GM10847 (cell line): ENCODE measurements around the gene SELENON.
A peak's percentile ranks its signal among the peaks of the same experiment; 100 is the strongest.

ENCODE experiments used
- POLR2A ChIP-seq: IDR thresholded peaks from 2 replicates; pipeline ENCODE4 v1.6.1; 2011; ENCODE audit not compliant: insufficient read length; ENCODE audit errors: extremely low read depth

The SELENON gene

DNA sequence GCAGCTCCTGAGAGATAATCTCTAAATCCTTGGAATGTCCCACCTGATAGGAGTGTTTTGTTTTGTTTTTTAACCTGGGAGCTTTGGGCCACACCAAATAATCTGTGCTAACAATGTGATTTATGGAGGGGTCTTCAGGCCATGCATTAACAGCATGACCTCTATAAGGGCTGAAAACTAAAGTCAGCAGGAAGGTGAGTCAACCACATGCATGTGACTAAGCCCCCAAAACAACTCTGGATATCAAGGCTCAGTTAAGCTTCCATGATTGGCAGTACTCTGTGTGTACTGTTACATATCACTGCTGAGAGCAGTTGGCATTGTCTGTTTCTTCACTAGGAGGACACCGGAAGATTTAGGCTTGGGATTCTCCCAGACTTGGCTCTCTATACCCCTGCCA, 48.5 kb downstream of the SELENON start:
- TF ChIP-seq POLR2A, result no peak

DNA sequence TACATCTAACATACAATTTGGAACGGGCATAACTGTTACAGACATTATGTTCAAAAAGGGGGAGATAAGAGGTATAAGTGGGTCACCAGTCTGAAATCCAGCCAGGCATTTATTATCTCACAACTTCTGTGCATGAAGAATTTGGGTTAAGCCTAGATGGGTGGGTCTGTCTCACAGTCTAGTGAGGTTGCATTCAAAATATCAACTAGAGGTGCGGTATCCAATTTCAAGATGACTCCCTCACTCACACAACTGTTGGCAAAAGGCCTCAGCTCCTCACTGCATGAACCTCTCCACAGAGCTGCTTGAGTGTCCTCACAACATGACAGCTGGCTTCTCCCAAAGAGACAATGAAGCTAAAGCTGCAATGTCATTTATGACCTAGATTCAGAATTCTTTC, 54.6 kb downstream of the SELENON start:
- TF ChIP-seq POLR2A, result no peak

DNA sequence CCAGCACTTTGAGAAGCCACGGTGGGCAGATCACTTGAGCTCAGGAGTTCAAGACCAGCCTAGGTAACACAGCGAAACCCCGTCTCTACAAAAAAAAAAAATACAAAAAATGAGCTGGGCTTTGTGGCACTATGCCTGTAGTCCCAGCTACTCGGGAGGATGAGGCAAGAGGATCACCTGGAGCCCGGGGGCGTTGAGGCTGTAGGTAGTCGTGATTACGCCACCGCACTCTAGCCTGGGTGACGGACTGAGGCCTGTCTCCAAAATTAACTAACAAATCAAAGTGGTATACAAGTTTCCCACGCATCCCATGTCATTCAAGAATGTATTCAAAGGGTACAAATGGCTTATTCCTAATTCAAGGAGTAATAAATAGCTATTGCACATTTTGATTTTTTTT, 56.9 kb downstream of the SELENON start:
- no peak for TF ChIP-seq POLR2A

DNA sequence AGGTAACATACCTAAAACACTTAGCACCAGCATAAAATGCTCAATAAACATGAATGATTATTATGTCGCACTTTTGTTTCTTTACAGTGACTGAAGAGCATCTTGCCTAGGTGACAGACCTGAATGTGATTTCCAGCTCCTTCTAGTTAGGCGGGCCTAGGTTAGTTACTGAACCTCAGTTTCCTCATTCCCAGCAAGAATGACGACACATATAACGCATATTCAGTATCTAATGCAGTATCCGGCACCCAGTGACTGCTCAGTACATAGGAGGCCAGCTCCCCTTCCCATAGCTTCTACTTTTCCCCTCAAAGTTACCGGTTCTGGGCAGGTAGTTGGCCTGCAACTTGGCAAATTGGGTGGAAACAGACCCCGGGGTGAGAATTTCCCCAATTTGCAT, 58.5 kb downstream of the SELENON start:
- TF ChIP-seq POLR2A, result no peak

DNA sequence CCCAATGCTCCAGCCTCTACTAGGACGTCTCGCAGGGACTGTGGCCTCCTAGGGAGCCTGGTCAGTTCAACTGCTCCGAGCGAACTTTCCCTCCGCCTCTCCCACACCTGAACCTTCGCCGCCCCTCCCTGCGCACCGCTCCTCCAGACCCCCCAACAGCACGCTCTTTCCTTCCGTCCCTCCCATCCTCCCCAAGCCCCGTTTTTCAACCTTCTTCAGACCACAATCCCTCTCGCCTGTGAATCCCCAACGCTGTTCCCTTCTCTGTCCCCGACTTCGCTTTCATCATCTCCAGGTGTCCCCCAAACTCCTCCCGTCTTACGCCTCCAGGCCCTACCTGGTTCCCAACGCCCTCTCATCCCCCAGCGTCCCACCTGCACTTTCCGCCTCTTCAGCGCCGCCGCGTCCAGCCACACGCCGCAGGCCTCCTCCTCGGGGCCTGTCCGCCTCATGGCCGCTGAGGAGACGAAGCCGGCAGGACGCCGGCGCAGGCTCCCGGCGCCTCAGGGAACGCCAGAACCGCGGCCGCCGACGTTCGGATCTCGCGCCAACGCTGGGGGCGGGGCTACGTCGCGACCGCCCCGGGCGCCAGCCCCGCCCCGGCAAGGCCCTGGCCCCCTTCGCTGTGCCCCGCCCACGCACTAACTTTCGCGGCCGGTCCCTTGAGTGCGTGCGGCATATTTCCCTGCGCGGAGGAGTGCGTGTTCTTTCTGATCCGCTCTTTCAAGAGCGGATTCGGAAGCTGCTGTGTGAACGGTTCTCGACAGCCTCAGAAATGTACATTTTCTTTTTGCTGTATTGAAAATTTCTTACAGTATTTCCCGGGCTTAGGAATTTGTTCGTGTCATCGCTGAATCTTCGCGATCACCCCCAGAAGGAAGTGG, 59.2 kb downstream of the SELENON start, which contains the start of gene AUNIP:
AUNIP (minus strand) TSS at position 552 of the 884 bp plus-strand sequence; CDS start at position 452, 100 bp downstream.
- peak; percentile 74 for TF ChIP-seq POLR2A

DNA sequence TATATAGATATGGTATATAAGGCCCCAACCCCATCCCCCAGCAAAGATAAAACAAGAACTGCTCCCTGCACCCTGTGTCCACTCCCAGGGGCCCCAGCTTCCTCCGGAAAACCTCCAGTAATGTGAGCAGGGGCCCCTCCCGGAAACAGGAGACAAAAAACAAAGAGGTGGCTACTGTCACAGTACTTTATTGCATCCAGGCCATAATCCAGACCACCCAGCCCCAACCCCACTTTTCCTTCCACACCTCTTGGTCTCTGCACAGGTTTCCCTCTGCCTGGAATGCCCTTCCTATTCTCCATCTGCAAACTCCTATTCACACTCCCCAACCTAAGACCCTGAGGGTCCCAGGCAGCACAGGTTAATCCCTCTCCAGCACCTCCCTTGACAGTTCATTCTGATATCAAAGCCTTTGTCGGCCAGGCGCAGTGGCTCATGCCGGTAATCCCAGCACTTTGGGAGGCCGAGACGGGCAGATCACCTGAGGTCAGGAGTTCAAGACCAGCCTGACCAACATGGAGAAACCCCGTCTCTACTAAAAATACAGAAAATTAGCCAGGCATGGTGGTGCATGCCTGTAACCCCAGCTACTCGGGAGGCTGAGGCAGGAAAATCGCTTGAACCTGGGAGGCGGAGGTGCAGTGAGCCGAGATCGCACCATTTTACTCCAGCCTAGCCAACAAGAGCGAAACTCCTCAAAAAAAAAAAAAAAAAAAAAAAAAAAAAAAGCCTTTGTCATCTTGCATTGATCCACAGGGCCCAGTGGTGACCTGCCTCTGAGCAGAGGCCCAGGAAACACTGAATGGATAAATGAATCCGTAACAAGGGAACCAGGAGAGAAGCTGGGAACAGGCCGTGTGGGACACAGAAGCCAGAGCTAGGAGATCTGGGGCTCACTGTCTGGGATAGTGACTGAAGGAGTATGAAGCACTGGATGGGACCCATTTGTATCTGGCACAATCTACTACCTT, 61.6 kb downstream of the SELENON start:
- no peak for TF ChIP-seq POLR2A

DNA sequence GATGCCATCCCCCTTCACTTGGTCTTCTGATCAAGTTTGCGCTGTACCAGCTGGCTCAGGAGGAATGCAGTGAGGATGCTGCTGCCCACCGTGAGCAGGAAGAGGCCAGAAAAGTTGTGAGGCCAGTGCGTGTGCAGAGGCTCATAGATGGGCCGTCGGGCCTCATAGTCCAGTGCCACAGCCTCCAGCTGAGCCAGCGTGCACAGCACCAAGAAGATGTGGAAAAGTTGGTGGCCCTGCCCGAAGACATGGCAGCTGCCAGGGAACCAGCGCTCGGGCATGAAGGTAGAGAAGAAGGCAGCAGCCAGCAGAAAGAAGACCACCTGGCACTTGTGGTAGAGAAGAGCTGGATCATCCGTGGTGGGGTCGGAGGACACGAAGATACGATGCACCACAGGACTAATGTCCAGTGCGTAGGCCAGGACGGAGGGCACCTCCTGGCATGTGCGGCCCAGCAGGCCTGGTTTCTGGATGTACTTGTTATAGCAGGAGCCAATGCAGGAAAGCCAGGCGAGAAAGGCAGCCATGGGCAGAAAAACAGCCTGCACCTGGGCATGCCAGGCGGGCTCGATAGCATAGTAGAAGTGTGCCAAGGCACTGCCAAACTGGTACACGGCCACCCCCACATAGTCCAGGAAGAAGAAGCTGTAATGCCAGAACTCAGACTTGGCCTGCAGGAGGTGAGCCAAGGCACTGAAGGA, 62.9 kb downstream of the SELENON start:
- TF ChIP-seq POLR2A, result no peak

DNA sequence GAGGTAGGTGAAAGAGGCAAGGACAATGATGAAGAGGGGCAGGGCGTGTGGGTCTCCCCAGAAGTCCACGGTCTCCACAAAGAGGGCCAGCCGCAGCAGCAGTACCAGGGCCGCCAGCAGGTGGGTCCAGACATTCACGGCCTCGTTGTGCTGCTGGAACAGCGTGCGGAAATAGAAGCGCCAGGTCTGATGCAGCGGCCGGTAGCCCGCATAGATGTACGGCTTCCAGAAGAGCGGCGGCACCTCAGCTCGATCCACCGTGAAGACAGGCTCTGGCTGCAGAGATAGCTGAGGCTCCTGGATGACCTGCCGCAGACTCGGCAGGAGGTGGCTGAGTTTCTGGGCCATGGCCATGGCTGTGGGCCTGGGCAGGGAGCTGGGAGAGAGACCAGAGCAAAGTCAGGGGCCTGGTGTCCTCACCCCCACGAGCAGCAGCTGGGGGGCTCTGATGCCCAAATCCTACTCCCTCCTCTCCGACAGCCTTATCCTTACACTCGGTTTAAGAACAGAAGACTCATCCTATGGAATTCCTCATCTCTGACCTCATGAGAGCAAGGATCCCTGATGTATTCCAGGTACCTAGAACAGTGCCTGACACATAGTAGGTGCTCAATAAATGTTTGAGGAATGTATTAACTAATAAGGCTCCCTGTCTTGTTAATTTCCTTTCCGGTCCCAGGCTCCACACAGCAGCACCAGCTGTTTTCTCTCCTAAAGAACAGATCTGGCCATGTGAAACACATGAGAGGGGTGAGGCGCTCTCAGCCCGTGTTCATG, 63.7 kb downstream of the SELENON start:
- TF ChIP-seq POLR2A, result no peak

DNA sequence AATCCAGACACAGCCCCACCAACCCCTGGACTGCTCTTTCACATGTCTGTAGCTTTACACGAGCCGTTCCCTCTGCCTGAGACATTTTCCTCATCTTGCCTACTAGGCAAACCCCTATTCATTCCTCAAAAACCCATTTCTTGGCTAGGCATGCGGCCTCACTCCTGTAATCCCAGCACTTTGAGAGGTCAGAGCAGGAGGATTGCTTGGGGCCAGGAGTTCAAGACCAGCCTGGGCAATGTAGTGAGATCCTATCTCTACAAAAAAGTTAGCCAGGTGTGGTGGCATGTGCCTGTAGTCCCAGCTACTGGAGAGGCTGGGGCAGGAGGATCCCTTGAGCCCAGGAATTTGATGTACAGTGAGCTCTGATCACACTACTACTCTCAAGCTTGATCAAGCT, 64.4 kb downstream of the SELENON start:
- TF ChIP-seq POLR2A, result no peak

DNA sequence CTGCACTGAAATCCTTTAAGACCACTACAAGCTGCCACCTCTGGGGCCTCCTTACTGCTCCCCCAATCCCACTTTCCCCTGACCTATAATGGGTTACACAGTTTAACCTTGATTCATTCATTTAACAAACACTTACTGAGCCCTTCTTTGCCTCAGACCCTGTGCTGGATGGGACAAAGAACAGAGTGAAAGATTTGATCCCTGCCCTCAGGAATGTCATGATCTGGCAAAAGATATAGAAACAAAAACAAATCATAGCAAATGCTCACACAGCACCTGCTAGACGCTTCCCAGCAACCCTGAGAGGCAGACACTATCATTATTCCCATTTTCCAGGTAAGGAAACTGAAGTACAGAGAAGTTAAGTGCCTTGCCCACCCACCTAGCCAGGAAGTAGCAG, 66.3 kb downstream of the SELENON start:
- TF ChIP-seq POLR2A, result no peak

DNA sequence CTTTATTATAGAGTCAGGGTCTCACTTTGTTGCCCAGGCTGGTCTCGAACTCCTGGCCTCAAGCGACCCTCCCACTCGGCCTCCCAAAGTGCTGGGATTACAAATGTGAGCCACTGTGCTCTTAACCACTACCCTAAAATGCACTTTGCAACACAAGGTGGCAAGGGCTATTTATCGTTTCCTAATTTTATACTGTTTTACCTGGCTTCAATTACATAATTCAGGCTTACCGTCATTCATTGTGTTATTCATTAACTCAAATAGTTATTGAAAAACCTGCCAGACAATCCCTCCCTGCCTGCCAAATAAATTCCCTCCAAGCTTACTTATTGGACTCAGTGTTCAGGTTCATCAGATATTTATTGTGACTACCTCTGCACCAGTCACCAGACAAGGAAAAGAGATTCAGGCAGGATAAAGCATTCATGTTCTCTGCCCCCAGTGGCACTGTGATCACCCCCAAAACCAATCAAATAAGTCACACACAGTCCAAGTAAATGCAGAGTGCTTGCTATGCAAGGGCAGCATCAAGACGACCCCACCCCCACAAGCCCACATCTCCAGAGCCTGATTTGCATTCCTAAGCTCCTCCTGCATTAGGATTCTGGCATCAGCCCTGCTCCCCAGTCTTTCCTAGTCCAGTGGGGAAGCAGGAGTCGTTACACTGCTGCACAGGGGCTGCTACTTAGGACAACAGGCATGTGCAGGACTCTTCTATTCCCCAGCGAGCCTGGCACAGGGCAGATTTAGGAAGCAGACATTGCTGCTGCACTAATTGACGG, 67.4 kb downstream of the SELENON start:
- TF ChIP-seq POLR2A, result no peak
